HEK293T (cell line): ENCODE measurements around the gene ATP8B1.
"Not testable (repeated sequence)": the region's sequence is repeated elsewhere in the genome, so short reads cannot be mapped to it uniquely, and the experiment has no call there.

Experiments
- CTCF ChIA-PET: fragments of 350-600 bp; formaldehyde crosslinking; extraction: SDS; loops from one replicate; lab custom pipeline; 2021; ENCODE audit warnings: antibody characterized with exemption, inconsistent platforms; lab: Yijun Ruan, JAX
- POLR2A ChIA-PET: fragments of 350-600 bp; formaldehyde crosslinking; extraction: SDS; loops from one replicate; lab custom pipeline; 2020; ENCODE audit warnings: antibody characterized with exemption, inconsistent platforms; lab: Yijun Ruan, JAX
- DNase-seq: peaks from one replicate; pipeline ENCODE4 v3.0.0; 2012; ENCODE audit warnings: mixed read lengths; ENCODE audit errors: extremely low spot score
- ARNT ChIP-seq: fragments of 450-650 bp; IDR thresholded peaks from 2 replicates; pipeline ENCODE4 v1.6.1; 2017; ENCODE audit warnings: mild to moderate bottlenecking
- BHLHE40 ChIP-seq: fragments of 450-650 bp; IDR thresholded peaks from 2 replicates; pipeline ENCODE4 v1.6.1; 2016; ENCODE audit warnings: mild to moderate bottlenecking, moderate library complexity, borderline replicate concordance
- CTBP1 ChIP-seq: fragments of 450-650 bp; IDR thresholded peaks from 2 replicates; pipeline ENCODE4 v1.6.1; 2016; ENCODE audit warnings: borderline replicate concordance
- ELF4 ChIP-seq: fragments of 450-650 bp; IDR thresholded peaks from 2 replicates; pipeline ENCODE4 v1.6.1; 2017; ENCODE audit warnings: antibody characterized with exemption
- FOXA1 ChIP-seq: fragments of 450-650 bp; IDR thresholded peaks from 2 replicates; pipeline ENCODE4 v1.6.1; 2016; ENCODE audit warnings: mild to moderate bottlenecking
- FOXK2 ChIP-seq: fragments of 450-650 bp; IDR thresholded peaks from 2 replicates; pipeline ENCODE4 v1.6.1; 2016; ENCODE audit warnings: mild to moderate bottlenecking
- FOXM1 ChIP-seq: fragments of 450-650 bp; IDR thresholded peaks from 2 replicates; pipeline ENCODE4 v1.6.1; 2017; ENCODE audit warnings: mild to moderate bottlenecking, borderline replicate concordance
- HDGF ChIP-seq: fragments of 450-650 bp; IDR thresholded peaks from 2 replicates; pipeline ENCODE4 v1.6.1; 2017; ENCODE audit warnings: antibody characterized with exemption, borderline replicate concordance
- L3MBTL2 ChIP-seq: fragments of 450-650 bp; conservative IDR thresholded peaks from 2 replicates; pipeline ENCODE4 v1.6.1; 2016; ENCODE audit warnings: mild to moderate bottlenecking
- LEF1 ChIP-seq: fragments of 450-650 bp; IDR thresholded peaks from 2 replicates; pipeline ENCODE4 v1.6.1; 2017; ENCODE audit warnings: mild to moderate bottlenecking, borderline replicate concordance
- NFRKB ChIP-seq: fragments of 450-650 bp; IDR thresholded peaks from 2 replicates; pipeline ENCODE4 v1.6.1; 2016; ENCODE audit warnings: mild to moderate bottlenecking, moderate library complexity
- PKNOX1 ChIP-seq: fragments of 450-650 bp; IDR thresholded peaks from 2 replicates; pipeline ENCODE4 v1.6.1; 2016
- SP1 ChIP-seq: fragments of 450-650 bp; IDR thresholded peaks from 2 replicates; pipeline ENCODE4 v1.6.1; 2017
- SUZ12 ChIP-seq: fragments of 450-650 bp; IDR thresholded peaks from 2 replicates; pipeline ENCODE4 v1.6.1; 2016; ENCODE audit warnings: mild to moderate bottlenecking
- TARDBP ChIP-seq: fragments of 450-650 bp; IDR thresholded peaks from 2 replicates; pipeline ENCODE4 v1.6.1; 2016
- ZNF384 ChIP-seq: fragments of 450-650 bp; IDR thresholded peaks from 2 replicates; pipeline ENCODE4 v1.6.1; 2016

ATP8B1 gene

GRCh38 chr18:57657542-57657941 is 145.6 kb downstream of the ATP8B1 start:
- no peak for DNase-seq
- CTCF ChIA-PET, result no interaction called here
- no peak for TF ChIP-seq NFRKB
- no peak for TF ChIP-seq HDGF
- no peak for TF ChIP-seq LEF1
- TF ChIP-seq TARDBP, result no peak
- TF ChIP-seq SP1, result no peak
- TF ChIP-seq FOXM1, result no peak
- POLR2A ChIA-PET, result no interaction called here

- POLR2A ChIA-PET, result no interaction called here
- TF ChIP-seq CTBP1 (no peak), HDGF (no peak), TARDBP (no peak), PKNOX1 (no peak), NFRKB (no peak), FOXK2 (no peak), L3MBTL2 (no peak), ELF4 (no peak)
- DNase-seq, result no peak
- CTCF ChIA-PET, result no interaction called here
Observed at GRCh38 chr18:57655740-57656139, 147.4 kb downstream of the ATP8B1 start.

- ChIA-PET CTCF (no interaction called here), POLR2A (no interaction called here)
- TF ChIP-seq TARDBP (no peak), ARNT (no peak), FOXK2 (no peak), HDGF (no peak), L3MBTL2 (no peak), ELF4 (no peak), NFRKB (no peak), BHLHE40 (no peak), SP1 (no peak), FOXM1 (no peak), FOXA1 (no peak), LEF1 (no peak), SUZ12 (no peak)
- DNase-seq, result no peak
Observed at GRCh38 chr18:57651914-57652313, 151.2 kb downstream of the ATP8B1 start.

GRCh38 chr18:57649556-57650500 is 153.3 kb downstream of the ATP8B1 start:
- POLR2A ChIA-PET, result no interaction called here
- no peak for DNase-seq
- TF ChIP-seq TARDBP (no peak), FOXK2 (no peak), ARNT (no peak), NFRKB (no peak), SP1 (no peak), SUZ12 (no peak), FOXM1 (no peak), LEF1 (no peak), ELF4 (no peak), BHLHE40 (no peak), PKNOX1 (no peak), ZNF384 (no peak), CTBP1 (no peak), HDGF (no peak)
- CTCF ChIA-PET, result no interaction called here

GRCh38 chr18:57648414-57648813 is 154.7 kb downstream of the ATP8B1 start:
- no peak for DNase-seq
- ChIA-PET CTCF (no interaction called here), POLR2A (no interaction called here)
- no peak for TF ChIP-seq HDGF
- TF ChIP-seq BHLHE40, result no peak
- no peak for TF ChIP-seq CTBP1
- TF ChIP-seq ELF4, result no peak
- no peak for TF ChIP-seq SUZ12
- no peak for TF ChIP-seq NFRKB
- no peak for TF ChIP-seq LEF1
- no peak for TF ChIP-seq ZNF384
- no peak for TF ChIP-seq L3MBTL2
- TF ChIP-seq TARDBP, result no peak
- TF ChIP-seq FOXK2, result no peak

- ChIA-PET CTCF (no interaction called here), POLR2A (no interaction called here)
- no peak for DNase-seq
- TF ChIP-seq ZNF384 (no peak), CTBP1 (no peak), PKNOX1 (no peak), L3MBTL2 (no peak), ARNT (no peak), SUZ12 (no peak), FOXM1 (no peak), BHLHE40 (no peak), LEF1 (no peak), HDGF (no peak), FOXK2 (no peak), FOXA1 (no peak), ELF4 (no peak), NFRKB (no peak), SP1 (no peak), TARDBP (no peak)
Observed at GRCh38 chr18:57644540-57644939, 158.6 kb downstream of the ATP8B1 start.

- POLR2A ChIA-PET, CTCF ChIA-PET: not testable (repeated sequence)
Observed at GRCh38 chr18:57643726-57644125, 159.4 kb downstream of the ATP8B1 start.

GRCh38 chr18:57642462-57642861 is 160.7 kb downstream of the ATP8B1 start:
- CTCF ChIA-PET, DNase-seq, POLR2A ChIA-PET: not testable (repeated sequence)

More at GRCh38 chr18:57643726-57644125, 159.4 kb downstream of the ATP8B1 start:
- DNase-seq, result not testable (repeated sequence)
